Right lobe of liver (tissue), 4 donors: ENCODE results near the gene DERA.

Experiments used
- POLR2A ChIP-seq: fragments of 450-650 bp; IDR thresholded peaks from one replicate; pipeline ENCODE4 v1.6.1; 2017; ENCODE audit warnings: antibody characterized with exemption, mild to moderate bottlenecking
- TF ChIP-seq, protein P1 (sequence below), 4 donors: fragments of 200-600 bp in 3 of 4; fragments of 450-650 bp in 1 of 4; IDR thresholded peaks; one replicate each; pipeline versions ENCODE4 v1.5.1 to v1.8.0; 2016 to 2022; ENCODE audit warnings: antibody characterized with exemption in 4 of 4, mild to moderate bottlenecking in 2 of 4
- donor health status: DM: no; HTN: no; CAD: no.
- donor health status: DM: no; HTN: no; CAD: no.
- donor health status: DM: no; HTN: yes; CAD: no.

DNA sequence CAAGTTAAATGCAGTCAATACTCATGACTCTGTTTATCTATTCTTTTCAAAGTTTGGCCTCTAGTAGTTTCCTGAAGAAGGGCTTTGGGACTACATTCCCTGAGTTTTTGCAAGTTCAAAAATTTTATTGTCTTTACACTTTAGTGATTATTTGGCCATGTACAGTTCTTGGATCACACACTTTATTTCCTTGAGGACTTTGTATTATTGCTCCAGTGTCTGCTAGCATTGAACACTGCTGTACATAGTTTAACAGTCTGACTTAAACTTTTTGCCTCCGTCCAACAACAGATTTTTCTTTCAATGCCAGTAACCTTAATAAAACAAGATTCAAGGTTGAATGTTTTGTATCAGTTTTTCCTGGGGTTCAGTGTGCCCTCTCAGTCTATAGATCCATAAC is 132.3 kb downstream of the DERA start:
- TF ChIP-seq, protein P1, sequence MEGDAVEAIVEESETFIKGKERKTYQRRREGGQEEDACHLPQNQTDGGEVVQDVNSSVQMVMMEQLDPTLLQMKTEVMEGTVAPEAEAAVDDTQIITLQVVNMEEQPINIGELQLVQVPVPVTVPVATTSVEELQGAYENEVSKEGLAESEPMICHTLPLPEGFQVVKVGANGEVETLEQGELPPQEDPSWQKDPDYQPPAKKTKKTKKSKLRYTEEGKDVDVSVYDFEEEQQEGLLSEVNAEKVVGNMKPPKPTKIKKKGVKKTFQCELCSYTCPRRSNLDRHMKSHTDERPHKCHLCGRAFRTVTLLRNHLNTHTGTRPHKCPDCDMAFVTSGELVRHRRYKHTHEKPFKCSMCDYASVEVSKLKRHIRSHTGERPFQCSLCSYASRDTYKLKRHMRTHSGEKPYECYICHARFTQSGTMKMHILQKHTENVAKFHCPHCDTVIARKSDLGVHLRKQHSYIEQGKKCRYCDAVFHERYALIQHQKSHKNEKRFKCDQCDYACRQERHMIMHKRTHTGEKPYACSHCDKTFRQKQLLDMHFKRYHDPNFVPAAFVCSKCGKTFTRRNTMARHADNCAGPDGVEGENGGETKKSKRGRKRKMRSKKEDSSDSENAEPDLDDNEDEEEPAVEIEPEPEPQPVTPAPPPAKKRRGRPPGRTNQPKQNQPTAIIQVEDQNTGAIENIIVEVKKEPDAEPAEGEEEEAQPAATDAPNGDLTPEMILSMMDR (IDR thresholded peaks at IDR 0.05) = no peak
- TF ChIP-seq POLR2A = no peak
